HFF-Myc (cell line): ENCODE measurements around the gene NFKBIE.

ENCODE experiments used
- DNase-seq: peaks from one replicate; pipeline ENCODE4 v3.0.0-alpha.2; 2011; ENCODE audit warnings: low read depth; ENCODE audit errors: extremely low read depth
- H3K4me3 ChIP-seq: replicated peaks from 2 replicates; pipeline ENCODE4 v1.5.1; 2011; ENCODE audit warnings: low read depth, mild to moderate bottlenecking, control low read depth, low read length
- CTCF ChIP-seq: IDR thresholded peaks from 2 replicates; pipeline ENCODE4 v1.5.1; 2012; ENCODE audit warnings: mild to moderate bottlenecking, low read depth, low read length, control low read depth; ENCODE audit errors: missing control alignments

Gene NFKBIE

GRCh38 chr6:44225579-44226325 lies 39.6 kb downstream of the NFKBIE start:
- DNase-seq: no peak
- peak overlapping the region; percentile 74 for H3K4me3 ChIP-seq
- no peak for TF ChIP-seq CTCF

- no peak for DNase-seq
- no peak for TF ChIP-seq CTCF
- peak overlapping the region; percentile 74 for H3K4me3 ChIP-seq
Observed at GRCh38 chr6:44224965-44225305, 40.4 kb downstream of the NFKBIE start.

GRCh38 chr6:44224029-44224964 lies 41.1 kb downstream of the NFKBIE start:
- no peak for TF ChIP-seq CTCF
- DNase-seq: no peak
- H3K4me3 ChIP-seq: peak overlapping the region; percentile 74

- DNase-seq: no peak
- H3K4me3 ChIP-seq: peak within 1 kb of the TSS; percentile 74
- no peak for TF ChIP-seq CTCF
Observed at GRCh38 chr6:44223319-44224028, 41.9 kb downstream of the NFKBIE start, which contains the start of gene SLC29A1. Gene SLC29A1 (plus strand): TSS chr6:44223595. CDS start chr6:44227314, 3,719 bp downstream.

- H3K4me3 ChIP-seq: peak overlapping the region; percentile 74
- TF ChIP-seq CTCF: no peak
- no peak for DNase-seq
Observed at GRCh38 chr6:44222486-44223318, 42.6 kb downstream of the NFKBIE start.

- TF ChIP-seq CTCF: no peak
- H3K4me3 ChIP-seq: no peak overlapping the region
- no peak for DNase-seq
Observed at GRCh38 chr6:44221961-44222335, 43.4 kb downstream of the NFKBIE start.
